GM21423 (cell line): ENCODE results near the gene STIM1.
"Not testable (repeated sequence)": the region's sequence is repeated elsewhere in the genome, so short reads cannot be mapped to it uniquely, and the experiment has no call there.

Source experiments
- ATAC-seq: cut with Tn5 transposase; IDR thresholded peaks from one replicate; pipeline ENCODE4 v1.9.1; 2021; ENCODE audit warnings: mild to moderate bottlenecking, moderate library complexity; ENCODE audit not compliant: unreplicated experiment

Gene STIM1

GRCh38 chr11:3879967-3880542, 24.6 kb downstream of the STIM1 start:
- peak; percentile 41 for ATAC-seq

GRCh38 chr11:3880724-3881123, 25.3 kb downstream of the STIM1 start:
- ATAC-seq = peak; percentile 33

DNA sequence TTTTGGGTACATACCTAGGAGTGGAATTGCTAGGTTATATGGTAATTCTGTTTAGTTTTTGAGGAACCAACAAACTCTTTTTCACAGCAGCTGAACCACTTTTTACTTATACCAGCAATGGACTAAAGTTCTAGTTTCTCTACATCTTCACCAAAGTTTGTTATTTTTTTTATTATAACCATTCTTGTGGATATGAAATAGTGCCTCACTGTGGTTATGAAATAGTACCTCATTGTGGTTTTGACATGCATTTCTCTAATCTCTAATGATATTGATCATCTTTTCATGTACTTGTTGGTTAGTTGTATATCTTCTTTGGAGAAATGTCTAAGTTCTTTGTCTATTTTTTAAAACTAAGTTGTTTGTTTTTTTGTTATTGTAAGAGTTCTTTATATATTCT, 27.2 kb downstream of the STIM1 start:
- ATAC-seq = no peak

DNA sequence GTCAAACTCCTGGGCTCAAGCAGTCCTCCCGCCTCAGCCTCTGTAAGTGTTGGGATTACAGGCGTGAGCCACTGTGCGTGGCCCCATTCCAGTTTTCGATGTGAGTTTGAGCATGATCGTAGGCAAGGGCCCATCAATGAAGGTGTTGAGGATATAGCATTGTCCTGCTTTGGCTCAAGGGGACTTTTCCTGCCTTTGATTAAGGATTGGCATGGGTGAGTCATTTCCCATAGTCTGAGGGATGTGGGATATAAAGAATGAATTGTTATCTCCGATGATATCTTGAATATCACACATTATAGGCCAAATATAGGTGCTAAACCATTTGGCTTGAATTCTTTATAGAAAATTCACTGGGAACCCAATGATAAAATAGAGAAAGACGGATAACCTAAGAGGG, 30.4 kb downstream of the STIM1 start:
- no peak for ATAC-seq

DNA sequence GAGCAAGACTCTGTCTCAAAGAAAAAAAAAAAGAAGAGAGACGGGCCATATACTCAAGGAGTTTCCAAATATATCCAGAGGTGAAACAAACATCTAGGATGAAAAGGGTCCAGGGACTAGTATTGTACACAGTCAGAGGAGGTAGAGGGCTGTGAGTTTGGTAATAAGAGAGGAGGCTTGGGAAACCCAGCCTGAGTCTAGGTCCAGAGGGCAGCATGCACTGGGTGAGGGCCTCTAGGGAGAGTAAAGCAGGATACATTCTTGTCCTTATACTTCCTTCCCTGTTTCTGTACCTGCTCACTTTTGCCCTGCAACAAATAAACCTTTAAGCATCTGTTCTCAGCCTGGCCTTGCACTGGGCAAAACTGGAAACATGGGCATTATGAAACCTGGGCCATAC, 31.5 kb downstream of the STIM1 start:
- ATAC-seq = no peak

DNA sequence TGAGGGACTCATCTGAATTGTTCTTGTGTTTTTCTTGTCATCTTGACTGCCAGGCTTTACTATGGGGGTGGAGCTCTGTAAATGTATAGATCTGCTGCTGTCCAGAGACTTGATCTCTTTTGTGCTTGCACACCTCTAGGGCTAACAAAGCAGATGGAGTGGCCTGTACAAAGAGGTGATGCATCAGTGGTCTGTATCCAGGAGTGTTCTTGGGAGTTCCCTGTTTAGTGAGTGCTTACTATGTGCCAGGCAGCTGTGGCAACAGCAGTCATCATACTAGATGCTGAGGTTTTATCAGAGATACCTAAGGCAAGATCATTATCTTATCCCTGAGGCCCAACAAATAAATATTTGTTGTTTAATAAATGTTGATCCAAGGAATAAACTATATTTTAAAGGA, 33.4 kb downstream of the STIM1 start:
- no peak for ATAC-seq

- ATAC-seq = no peak
Measured at GRCh38 chr11:3890014-3890413, 34.5 kb downstream of the STIM1 start.

GRCh38 chr11:3890806-3891205, 35.3 kb downstream of the STIM1 start:
- ATAC-seq = no peak

- ATAC-seq = no peak
Measured at GRCh38 chr11:3891751-3892150, 36.3 kb downstream of the STIM1 start.

- ATAC-seq = no peak
Measured at GRCh38 chr11:3892156-3892555, 36.7 kb downstream of the STIM1 start.

GRCh38 chr11:3893311-3893710, 37.8 kb downstream of the STIM1 start:
- no peak for ATAC-seq

- peak; percentile 96 for ATAC-seq
Measured at GRCh38 chr11:3894128-3894731, 38.8 kb downstream of the STIM1 start.

GRCh38 chr11:3896644-3897043, 41.2 kb downstream of the STIM1 start:
- no peak for ATAC-seq

GRCh38 chr11:3900230-3900629, 44.8 kb downstream of the STIM1 start:
- not testable (repeated sequence) for ATAC-seq

GRCh38 chr11:3901249-3902025, 46.0 kb downstream of the STIM1 start:
- no peak for ATAC-seq

- ATAC-seq = no peak
Measured at GRCh38 chr11:3902441-3902840, 47.0 kb downstream of the STIM1 start.

GRCh38 chr11:3903207-3903896, 47.9 kb downstream of the STIM1 start:
- ATAC-seq = peak; percentile 40

- ATAC-seq = no peak
Measured at GRCh38 chr11:3904228-3904627, 48.8 kb downstream of the STIM1 start.

DNA sequence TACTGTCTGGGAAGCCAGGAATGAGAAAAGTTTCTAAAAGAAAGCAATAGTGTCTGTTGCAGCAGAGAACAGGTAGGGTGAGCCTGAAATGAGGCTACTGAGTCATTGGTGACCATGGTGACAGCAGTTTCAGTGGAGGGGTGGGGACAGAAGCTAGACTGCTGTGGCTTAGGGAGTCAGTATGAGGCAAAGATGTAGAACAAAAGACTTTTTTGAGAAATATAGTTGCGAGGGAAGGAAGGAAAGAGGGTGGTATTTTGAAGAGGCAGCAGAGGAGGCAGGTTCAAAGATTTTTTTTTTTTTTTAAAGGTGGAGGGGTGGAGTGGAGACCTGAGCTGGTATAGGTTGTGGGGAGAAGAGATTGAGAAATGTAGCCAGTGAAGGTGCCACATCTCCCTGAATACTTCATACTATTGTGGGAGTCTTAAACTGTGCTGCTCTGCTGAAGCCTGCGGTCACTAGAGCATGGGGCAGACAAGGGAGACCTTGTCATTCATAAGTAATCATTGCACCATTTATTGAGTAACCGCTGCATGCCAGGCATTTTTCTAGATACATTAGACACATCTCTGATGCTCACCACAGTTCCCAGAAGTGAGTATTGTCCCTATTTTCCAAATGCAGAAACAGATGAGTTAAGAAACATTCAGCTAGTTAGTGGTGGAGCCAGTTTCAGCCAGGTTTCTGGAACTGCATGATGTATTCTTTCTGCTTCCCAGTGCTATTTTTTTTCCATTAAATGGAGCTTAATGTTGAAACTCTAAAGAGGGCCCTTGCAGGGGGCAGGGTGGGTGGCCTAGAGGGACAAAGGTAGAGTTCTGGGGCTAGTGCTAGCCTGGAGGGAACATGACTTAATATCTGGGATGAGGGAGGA, 49.9 kb downstream of the STIM1 start:
- peak; percentile 78 for ATAC-seq

- ATAC-seq = no peak
Measured at GRCh38 chr11:3906166-3906565, 50.7 kb downstream of the STIM1 start.

GRCh38 chr11:3907590-3907989, 52.1 kb downstream of the STIM1 start:
- ATAC-seq = no peak
